ENCODE results near the gene LSM4. TPM values are rescaled to one million over a fixed set of nuclear protein-coding genes. Genes with fewer than 3 reads are reported as not detected.

LSM4 gene
- total RNA-seq, 6 donors from 2014 or later, result 39.8 to 147 (median 107) TPM

DNA sequence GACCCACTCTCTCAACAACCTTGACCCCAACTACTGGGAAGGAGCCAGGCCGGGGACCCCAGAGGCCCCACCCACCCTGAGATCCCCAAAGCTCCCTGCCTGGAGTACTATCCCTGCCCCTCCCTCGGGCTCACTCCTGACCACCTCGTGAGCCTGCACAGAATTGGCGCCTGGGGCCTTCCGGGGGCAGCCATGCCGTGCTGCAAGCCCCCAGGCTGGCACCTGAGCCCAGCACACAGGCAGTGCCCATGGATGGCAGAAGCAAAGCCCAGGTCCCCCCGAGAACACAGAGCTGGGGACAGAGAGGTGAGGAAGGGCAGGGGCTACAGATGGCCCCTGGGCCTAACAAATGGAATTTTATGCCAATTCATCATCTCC is 13.9 kb downstream of the LSM4 start:
- Histone ChIP-seq H3K9me3 (no peaks in the 10 kb centered on the region), H3K36me3 (peaks cover 0 to 56% (median 41%) of the 10 kb centered on the region in 4 donors), H3K4me1 (peaks cover 22 to 44% (median 32%) of the 10 kb centered on the region in 4 donors), H3K4me3 (no peak overlapping the region), H3K27me3 (no peaks in the 10 kb centered on the region), H3K27ac (peak overlapping the region in 1 of 4 donors; percentile 93)
- ATAC-seq (ENCODE audit: low FRiP score in 2 of 2), result no peak
- 83 to 97% methylated on average over 6 to 7 of the region's 7 CpGs for WGBS, 2 donors
- TF ChIP-seq POLR2A (IDR thresholded peaks at IDR 0.05), result no peak
- TF ChIP-seq EP300 (IDR thresholded peaks at IDR 0.05), result no peak
- DNase-seq, result no peak

DNA sequence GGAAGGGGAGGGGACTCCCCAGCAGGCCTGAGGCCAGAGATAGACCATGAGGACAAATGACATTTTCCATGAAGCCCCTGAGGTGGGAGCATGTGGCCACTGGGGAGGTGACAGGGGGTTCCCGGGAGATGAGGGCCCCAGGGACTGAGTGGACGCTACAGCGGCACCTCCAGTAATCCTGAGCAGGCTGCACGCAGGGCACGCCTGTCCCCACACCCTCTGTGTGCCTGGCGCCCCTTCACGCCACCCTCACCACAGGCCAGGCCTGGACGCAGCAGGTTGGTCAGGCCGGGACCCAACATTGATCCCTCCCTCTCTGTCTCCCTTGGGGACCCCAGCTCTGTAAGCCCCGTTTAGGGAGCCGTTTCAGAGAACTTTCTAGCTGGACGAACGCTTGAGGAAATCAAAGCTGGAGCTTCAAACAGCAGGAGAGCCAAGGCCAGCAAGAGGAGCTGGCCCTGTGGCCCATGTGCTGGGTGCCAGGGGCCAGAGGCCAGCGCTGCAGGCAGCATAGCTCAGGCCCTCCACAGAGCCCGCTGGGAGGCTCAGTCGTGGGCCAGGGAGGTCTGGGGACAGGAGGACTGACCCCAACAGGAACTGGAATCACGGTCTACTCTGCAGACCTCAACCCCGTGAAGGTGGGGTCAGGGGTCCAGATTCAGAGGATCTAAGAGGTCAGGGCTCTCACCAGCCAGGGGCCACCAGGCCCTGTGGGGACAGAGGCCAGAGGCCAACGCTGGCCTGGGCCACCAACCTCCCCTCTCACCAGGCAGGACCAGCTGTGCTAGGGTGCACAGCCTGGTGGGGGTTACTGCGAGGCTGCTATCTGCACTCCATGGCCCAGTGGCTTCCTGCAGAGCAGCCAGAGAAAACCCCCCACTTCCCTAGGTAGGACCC is 14.6 kb downstream of the LSM4 start:
- ATAC-seq (ENCODE audit: low FRiP score in 2 of 2), result no peak
- Histone ChIP-seq H3K36me3 (peaks cover 0 to 49% (median 38%) of the 10 kb centered on the region in 4 donors), H3K4me1 (peaks cover 28 to 51% (median 38%) of the 10 kb centered on the region in 4 donors)

DNA sequence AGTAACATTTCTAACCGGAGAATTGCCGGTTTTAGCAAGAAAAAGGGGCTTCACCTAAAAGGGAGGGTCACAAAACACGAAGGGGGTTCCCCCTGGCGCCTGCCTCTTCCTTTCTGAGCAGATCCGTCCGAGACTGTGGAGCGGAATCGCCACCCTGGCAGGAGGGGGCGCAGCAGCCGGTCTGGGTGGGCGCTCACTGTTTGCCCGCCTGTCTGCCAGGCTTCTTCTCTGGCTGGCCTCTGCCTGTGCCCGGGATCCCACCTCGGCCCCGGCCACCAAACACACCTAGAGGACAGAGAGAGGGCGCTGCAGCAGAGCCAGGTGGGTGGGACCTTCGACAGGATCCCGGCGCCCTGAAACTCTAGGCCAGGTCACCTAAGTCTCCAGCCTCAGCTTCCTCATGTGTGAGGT is 15.6 kb downstream of the LSM4 start:
- Histone ChIP-seq H3K4me3 (no peak overlapping the region), H3K4me1 (peaks cover 36 to 61% (median 47%) of the 10 kb centered on the region in 4 donors), H3K9me3 (no peaks in the 10 kb centered on the region), H3K27me3 (no peaks in the 10 kb centered on the region), H3K27ac (peak overlapping the region; percentile 31 to 98 (median 94)), H3K36me3 (peaks cover 0 to 42% (median 31%) of the 10 kb centered on the region in 4 donors)
- ATAC-seq (ENCODE audit: low FRiP score in 2 of 2) (no peak), DNase-seq (peak in 1 of 2 donors; percentile 65)
- TF ChIP-seq POLR2A (IDR thresholded peaks at IDR 0.05), result no peak
- TF ChIP-seq, protein P1, sequence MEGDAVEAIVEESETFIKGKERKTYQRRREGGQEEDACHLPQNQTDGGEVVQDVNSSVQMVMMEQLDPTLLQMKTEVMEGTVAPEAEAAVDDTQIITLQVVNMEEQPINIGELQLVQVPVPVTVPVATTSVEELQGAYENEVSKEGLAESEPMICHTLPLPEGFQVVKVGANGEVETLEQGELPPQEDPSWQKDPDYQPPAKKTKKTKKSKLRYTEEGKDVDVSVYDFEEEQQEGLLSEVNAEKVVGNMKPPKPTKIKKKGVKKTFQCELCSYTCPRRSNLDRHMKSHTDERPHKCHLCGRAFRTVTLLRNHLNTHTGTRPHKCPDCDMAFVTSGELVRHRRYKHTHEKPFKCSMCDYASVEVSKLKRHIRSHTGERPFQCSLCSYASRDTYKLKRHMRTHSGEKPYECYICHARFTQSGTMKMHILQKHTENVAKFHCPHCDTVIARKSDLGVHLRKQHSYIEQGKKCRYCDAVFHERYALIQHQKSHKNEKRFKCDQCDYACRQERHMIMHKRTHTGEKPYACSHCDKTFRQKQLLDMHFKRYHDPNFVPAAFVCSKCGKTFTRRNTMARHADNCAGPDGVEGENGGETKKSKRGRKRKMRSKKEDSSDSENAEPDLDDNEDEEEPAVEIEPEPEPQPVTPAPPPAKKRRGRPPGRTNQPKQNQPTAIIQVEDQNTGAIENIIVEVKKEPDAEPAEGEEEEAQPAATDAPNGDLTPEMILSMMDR (IDR thresholded peaks at IDR 0.05), result peak in 2 of 6 experiments; percentile 8 to 9
- 64 to 80% methylated on average over 10 to 11 of the region's 19 CpGs for WGBS, 2 donors

More for the DNA sequence above, 14.6 kb downstream of the LSM4 start:
- Histone ChIP-seq H3K9me3 (no peaks in the 10 kb centered on the region), H3K27ac (peak overlapping the region; percentile 31 to 98 (median 94)), H3K27me3 (no peaks in the 10 kb centered on the region), H3K4me3 (no peak overlapping the region)
- no peak for TF ChIP-seq POLR2A (IDR thresholded peaks at IDR 0.05)
- TF ChIP-seq EP300 (IDR thresholded peaks at IDR 0.05), result no peak
- TF ChIP-seq POLR2AphosphoS5 (IDR thresholded peaks at IDR 0.05), result no peak
- TF ChIP-seq, protein P1 (IDR thresholded peaks at IDR 0.05), result no peak
- DNase-seq, result peak in 1 of 2 donors; percentile 55
- 88 to 89% methylated on average over 14 to 20 of the region's 20 CpGs for WGBS, 2 donors

DNA sequence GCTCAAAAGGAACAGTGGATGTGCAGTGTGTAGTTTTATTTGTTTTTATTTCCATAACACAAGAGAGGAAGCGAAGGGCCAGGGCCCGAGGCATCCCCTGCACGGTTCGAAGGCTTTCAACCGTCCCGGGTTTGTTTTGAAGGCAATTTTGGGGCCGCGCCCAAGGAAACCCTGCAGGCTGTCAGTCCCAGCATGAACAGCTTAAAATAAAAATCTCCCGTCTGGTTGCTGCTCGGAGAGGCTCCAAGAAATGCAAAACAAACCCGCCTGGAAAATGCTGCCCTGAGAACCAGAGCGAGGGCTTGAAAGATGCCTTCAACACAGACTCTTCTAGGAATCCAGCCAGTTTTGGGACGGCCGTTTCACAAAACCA is 16.0 kb downstream of the LSM4 start:
- no peak for DNase-seq
- Histone ChIP-seq H3K9me3 (no peaks in the 10 kb centered on the region), H3K27ac (peak overlapping the region; percentile 57 to 98 (median 94)), H3K4me1 (peaks cover 36 to 65% (median 50%) of the 10 kb centered on the region in 4 donors), H3K36me3 (peaks cover 0 to 38% (median 27%) of the 10 kb centered on the region in 4 donors), H3K27me3 (no peaks in the 10 kb centered on the region), H3K4me3 (no peak overlapping the region)
- ATAC-seq (ENCODE audit: low FRiP score in 2 of 2), result no peak
- TF ChIP-seq, protein P1 (IDR thresholded peaks at IDR 0.05), result no peak
- TF ChIP-seq POLR2A (IDR thresholded peaks at IDR 0.05), result no peak
- TF ChIP-seq POLR2AphosphoS5 (IDR thresholded peaks at IDR 0.05), result no peak
- no peak for TF ChIP-seq EP300 (IDR thresholded peaks at IDR 0.05)
- WGBS, 2 donors, result 56 to 65% methylated on average over 14 of the region's 14 CpGs

DNA sequence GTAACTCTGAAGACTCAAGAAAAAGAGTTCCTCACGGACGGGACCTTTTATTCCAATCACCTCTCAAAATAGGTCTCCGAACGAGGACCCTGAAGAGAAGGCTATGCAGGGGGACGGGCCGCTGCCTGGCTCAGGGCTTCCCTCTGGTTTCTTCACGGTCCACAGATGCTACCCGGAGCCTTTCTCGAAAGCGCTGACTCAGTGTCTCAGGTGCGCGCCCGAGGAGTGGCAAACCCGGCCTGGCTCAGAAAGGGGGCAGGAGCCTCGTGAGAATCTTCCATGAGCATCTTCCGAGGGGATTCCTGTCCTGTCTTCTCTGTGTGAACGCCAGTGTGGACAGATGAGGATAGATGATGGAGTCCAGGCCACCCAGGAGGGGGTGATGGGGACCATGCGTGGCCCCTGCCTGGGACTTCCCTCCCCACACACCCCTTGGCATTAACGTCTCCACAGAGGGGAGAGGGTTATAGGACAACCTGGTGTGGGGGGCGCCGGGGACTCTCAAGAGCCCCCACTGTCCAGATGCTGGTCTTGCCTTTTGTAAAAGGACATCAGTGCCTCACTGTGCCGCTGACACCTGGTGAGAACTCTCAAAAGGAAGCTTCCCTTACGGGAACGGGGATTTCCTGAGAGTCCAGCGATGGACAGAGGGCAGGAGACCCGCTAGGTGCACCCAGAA is 16.5 kb downstream of the LSM4 start:
- no peak overlapping the region for H3K4me3 ChIP-seq
- TF ChIP-seq POLR2AphosphoS5 (IDR thresholded peaks at IDR 0.05), result no peak
- no peak for TF ChIP-seq POLR2A (IDR thresholded peaks at IDR 0.05)
- TF ChIP-seq EP300 (IDR thresholded peaks at IDR 0.05), result no peak
- TF ChIP-seq, protein P1 (IDR thresholded peaks at IDR 0.05), result no peak
- WGBS, 2 donors, result 74 to 84% methylated on average over 26 of the region's 26 CpGs
- DNase-seq (no peak), ATAC-seq (ENCODE audit: low FRiP score in 2 of 2) (no peak)
- H3K9me3 ChIP-seq, result no peaks in the 10 kb centered on the region
- no peaks in the 10 kb centered on the region for H3K27me3 ChIP-seq
- peaks cover 0 to 33% (median 23%) of the 10 kb centered on the region in 4 donors for H3K36me3 ChIP-seq
- H3K4me1 ChIP-seq, result peaks cover 39 to 70% (median 56%) of the 10 kb centered on the region in 4 donors
- H3K27ac ChIP-seq, result peak overlapping the region; percentile 57 to 98 (median 94)
